Cortex of kidney (tissue), 1 donor: ENCODE measurements around the gene POU2F3.

ENCODE experiments used
- DNase-seq: peaks from one replicate; lab custom pipeline; 2025; lab: John Stamatoyannopoulos, UW

The POU2F3 gene

GRCh38 chr11:120324932-120325810 lies 85.2 kb downstream of the POU2F3 start, which contains the start of gene TLCD5:
Gene TLCD5, plus strand, starts transcription at chr11:120325299. Its CDS starts 2,143 bp downstream, at chr11:120327442.
- no peak for DNase-seq

DNA sequence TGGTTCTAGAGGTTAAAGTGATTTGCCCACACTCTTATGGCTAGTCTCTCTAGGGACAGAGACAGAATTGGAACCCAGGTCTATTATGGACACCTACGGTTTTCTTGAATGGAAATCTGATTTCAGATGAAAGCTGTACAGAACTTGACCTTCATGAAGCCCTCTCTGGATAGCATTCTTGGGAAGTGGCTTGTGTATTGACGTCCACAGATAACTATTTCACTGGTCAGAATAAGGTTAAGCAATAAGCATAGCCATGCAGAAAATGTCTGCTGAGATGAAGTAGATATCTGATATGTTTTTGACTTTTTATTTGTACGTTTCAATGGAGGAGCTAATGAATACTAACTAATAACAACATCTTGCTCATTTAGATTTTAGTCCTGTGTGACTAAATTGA lies 86.3 kb downstream of the POU2F3 start:
- DNase-seq, result no peak

DNA sequence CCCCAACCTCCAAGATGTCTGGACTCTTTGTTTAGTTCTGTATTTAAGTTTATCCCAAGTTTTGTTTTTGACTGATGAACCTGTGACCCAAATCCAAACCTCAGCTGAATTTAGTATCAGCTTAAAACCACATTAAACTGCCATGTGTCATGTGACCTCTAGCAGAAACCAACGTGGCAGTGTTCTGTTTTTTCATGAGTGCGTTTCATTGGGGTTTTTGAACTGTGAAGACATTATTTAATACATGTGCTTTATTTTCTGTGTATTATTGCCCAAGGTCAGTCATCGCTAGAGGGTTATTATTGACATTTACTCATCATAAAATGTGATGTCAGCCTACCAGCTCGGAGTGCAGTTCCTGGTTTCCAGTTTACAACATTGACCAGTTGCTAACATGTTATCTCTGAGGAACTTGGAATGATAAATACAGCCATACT lies 86.9 kb downstream of the POU2F3 start:
- no peak for DNase-seq

DNA sequence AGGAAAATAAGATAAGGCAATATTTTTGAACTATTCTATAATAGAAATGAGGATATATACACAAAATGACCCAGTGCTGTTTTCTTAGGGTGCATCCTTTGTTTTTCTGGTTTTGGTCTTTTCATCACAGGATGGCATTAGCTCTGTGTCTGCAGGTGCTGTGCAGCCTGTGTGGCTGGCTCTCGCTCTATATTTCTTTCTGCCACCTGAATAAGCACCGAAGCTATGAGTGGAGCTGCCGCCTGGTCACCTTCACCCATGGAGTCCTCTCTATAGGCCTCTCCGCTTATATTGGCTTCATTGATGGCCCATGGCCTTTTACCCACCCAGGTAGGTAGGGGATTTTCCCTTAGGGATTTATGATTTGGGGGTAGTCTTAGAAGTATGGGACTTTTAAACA lies 87.4 kb downstream of the POU2F3 start:
- no peak for DNase-seq

- no peak for DNase-seq
Observed at GRCh38 chr11:120329556-120329955, 89.6 kb downstream of the POU2F3 start.

DNA sequence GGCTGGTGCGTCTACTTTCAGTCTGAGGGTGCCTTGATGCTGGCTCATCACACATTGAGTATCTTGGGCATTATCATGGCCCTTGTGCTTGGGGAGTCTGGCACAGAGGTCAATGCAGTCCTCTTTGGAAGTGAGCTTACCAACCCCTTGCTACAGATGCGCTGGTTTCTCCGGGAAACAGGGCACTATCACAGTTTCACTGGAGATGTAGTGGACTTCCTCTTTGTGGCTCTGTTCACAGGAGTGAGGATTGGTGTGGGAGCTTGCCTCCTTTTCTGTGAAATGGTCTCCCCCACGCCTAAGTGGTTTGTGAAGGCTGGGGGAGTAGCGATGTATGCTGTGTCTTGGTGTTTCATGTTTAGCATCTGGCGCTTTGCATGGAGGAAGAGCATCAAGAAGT lies 90.1 kb downstream of the POU2F3 start:
- DNase-seq, result no peak

GRCh38 chr11:120331301-120331996 lies 91.5 kb downstream of the POU2F3 start:
- DNase-seq, result no peak

- DNase-seq, result no peak
Observed at GRCh38 chr11:120332822-120333716, 93.1 kb downstream of the POU2F3 start.

DNA sequence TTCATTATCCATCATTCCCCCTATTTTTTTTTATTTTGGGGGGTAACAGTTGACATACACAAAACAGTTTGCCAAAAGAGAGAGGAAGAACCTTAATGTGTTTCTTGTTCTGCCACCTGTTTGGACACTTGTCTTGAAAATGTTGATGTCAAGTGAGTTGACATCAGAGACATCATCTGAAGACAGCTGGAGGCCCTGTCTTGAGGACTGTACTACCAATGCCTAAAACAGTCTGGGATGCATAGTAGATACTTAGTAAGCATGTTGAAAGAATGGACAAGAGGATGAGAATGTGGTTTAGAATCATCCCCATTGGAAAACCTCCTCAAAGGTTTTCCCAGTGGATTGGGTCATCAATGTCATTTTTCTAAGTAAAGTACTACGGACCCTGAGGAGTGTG lies 93.9 kb downstream of the POU2F3 start:
- no peak for DNase-seq

DNA sequence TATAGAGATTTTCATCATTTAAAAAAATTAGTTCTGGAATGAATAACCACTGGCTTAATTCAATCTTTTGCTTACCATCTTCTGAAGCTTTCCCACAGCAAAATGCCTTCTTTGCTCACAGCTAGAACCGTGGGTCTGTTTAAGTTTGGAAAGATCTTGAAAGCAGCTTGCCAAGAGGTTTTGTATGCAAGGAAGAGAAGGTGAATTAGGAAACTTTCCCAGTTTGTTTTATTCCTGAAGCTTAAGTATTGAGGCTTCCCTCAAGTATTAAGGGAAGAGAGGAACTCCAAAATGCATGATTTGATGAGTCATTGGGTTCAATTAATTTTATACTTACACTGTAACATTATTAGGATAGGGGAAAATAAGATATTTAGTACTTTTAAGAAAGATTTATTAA lies 94.4 kb downstream of the POU2F3 start:
- no peak for DNase-seq

DNA sequence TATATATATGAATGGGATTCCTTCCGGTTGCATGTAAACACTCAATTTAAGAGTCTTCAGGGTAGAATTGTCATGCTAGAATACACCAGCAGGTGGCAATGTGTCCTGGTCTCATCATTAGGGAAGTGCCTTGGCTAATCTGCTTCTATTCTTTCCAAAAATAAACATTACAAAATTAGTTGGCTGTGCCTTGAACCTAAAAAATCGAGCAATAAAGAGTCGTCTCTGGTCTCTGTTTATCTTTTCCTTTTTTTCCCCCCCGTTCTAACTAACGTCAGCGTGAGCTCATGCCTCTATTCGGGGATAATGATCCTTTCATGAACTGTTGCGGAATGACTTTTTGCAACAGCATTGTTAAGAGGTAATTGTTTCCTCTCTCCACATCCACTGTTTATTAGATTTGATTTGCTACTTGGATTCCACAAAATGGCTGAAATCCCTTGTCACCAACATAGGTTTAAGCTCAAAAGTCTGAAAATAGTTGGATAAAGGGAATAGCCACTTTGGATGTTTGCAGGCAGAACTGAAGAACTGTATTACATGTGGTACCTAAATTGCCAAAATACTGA lies 95.0 kb downstream of the POU2F3 start:
- no peak for DNase-seq

DNA sequence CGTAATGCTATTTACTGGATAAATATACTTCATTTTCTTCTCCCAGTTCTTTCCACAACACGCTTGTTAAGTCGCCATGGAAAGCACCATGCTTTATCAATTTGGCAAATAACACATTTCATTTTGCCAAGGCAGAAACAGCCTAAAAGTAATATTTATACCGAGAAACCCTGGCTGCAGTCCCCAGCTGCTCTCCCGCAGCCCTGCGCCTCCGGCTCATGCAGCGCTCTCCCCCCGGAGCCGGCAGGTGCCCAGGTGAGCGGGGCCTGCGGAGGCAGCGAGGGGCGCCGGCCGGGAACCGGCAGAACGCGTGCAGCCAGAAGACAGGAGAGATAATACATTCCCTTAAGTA lies 95.6 kb downstream of the POU2F3 start:
- DNase-seq, result no peak

DNA sequence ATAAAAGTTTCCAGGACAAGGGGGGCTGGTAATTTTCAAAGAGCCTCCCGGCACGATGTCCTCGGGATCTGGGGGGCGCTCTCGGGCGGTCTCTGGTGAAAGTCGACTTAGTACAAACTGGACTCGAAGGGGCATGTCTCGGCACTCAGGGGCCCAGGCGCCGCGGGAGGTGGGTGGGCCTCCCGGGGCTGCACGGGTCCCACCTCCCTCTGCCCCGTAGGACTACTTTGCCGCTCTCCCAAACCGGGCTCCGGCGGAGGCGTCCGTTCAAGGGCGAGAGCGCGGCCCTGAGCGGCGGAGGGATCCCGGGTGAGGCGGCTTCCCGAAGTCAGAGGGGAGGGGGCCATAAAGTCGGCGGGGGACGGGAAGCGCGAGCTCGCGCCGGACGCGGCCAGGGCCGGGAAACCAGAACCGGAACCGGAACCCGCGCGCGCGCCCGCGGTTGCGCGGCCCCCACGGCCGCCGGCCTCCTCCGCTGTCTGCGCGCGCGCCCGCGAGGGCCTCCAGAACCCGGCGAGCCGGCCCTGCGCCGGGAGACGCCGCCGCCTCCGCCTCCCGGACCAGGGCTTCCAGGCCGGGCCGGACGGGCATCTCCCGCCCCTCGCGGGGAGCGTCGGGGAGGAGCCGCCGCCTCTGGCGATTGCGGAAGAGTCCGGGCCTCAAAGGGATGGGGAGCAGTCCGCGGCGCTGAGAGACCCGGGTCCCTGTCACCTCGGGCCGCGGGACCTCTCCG lies 96.1 kb downstream of the POU2F3 start, which contains the start of gene ARHGEF12:
Gene ARHGEF12, plus strand, starts transcription at position 506 of the 733 bp plus-strand sequence. CDS start 831 bp downstream, outside the sequence.
- peak; percentile 80 for DNase-seq

DNA sequence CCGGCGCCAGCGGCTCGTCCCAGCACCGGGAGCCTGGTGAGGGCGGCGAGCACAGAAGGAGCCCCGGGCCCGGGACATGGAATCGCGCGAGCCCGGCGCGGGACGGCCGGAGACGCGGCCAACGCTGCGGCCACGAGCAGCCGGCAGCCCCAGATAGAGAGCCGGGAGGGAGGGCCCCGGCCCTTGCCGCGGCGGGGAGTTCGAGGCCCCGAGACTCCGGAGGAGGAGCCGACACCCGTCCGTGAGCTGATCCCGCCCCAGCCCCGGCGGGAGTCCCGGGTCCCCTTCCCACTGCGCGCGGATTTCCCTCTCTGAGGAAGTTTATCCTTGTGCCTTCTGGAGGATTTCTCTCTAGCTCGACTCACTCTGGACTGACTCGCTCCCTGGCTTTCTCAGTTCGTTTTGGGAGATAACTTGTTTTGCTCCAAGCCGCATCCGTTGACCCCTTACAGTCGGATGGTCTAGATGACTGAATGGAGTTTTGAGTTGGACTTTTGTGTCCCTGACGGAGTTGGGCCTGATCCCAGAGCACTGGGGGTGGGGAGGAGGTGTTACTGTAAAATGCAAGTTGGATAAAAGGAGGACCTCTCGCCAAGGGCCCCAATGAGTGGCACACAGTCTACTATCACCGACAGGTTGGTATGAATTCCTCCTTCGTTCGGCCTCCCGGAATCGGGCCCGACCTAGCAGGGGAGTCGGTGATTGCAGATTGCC lies 96.9 kb downstream of the POU2F3 start:
- no peak for DNase-seq

- no peak for DNase-seq
Observed at GRCh38 chr11:120337355-120338106, 97.6 kb downstream of the POU2F3 start.

DNA sequence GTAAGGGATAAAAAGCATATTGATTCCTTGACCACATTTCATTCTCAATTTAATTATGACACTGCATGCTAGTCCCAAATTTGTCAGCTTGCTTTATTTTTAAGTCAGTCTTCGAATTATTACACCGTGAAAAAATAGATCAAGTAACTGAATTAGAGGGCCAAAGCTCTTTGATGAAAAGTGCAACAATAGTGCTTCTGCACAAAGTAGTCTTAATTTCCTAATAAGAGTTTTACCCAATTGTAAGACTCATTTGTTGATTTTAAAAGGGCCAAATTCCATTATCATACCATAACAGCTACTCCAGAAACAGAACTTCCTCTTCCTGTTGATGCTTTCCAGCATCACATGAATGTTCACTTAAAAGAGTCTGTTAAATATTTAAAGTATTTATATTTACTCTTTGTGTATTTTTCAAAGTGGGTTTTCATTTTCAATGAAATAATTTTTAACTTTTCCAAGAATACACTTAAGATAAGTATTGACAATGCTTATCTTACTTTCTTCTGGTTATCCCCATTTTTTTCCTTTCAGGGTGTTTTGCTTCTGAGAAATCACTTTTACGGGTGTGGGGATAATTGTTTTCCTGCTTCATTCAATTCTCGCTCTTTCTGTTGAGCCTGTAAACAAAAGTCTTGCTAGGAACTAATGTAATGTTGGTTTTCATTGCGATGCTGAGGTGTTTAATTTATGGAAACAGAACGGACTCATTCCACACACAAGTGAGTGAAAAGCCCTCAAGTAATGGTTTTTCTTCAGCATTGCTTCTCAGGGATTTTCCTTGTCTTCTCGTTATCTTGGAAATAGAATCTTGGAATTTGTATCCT lies 98.4 kb downstream of the POU2F3 start:
- DNase-seq, result no peak

GRCh38 chr11:120339394-120339890 lies 99.5 kb downstream of the POU2F3 start:
- no peak for DNase-seq

DNA sequence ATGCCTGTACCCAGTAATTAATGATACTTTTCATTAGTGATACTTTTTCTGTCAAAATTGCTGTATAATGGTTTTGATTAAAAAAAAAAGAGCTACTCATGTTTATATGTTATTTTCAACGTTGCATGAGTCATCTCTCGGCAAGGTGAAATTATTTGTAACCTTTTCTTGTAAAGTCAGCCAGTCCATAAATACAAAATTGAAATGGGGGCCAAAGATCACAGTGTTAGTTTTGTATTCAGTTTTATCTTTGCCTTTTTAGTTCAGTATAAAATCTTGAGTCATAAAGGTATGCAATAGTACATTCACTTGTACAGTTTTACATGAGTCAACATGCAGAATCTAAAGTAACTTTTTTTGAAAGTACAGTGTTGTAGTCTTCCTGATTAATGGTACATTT lies 100.6 kb downstream of the POU2F3 start:
- DNase-seq, result no peak

DNA sequence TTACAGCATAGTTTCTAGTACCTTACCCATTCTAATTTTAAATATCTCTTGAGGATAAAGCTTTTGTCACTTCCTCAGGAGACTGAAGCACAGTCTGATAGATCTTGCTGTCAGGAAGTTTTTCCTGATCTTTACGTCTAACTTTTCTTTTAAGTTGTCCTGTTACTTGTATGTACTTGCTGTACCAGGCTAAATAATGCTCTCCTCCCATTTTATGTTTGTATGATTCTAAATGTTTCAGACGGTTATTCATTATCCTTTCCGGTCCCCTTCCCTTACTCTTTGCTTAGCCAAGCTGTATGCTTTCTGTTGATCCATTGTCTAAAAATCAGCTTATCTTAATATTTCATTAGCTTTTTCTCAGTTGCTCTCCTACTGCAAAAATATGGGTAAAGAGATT lies 102.3 kb downstream of the POU2F3 start:
- DNase-seq, result no peak
